Adrenal gland (tissue), 5 donors: ENCODE data around the gene PARD6G.

Source experiments
- POLR2A ChIP-seq, 2 donors: fragments of 450-650 bp; IDR thresholded peaks; one replicate each; pipeline ENCODE4 v1.6.1; 2017; ENCODE audit warnings: antibody characterized with exemption in 2 of 2, mild to moderate bottlenecking in 2 of 2, moderate library complexity in 1 of 2
- TF ChIP-seq, protein P1 (sequence below), 6 experiments: fragments of 450-650 bp in 4 of 6; fragments of 200-600 bp in 2 of 6; sonication (generic) in 1 of 6; IDR thresholded peaks; 1 replicate in 5 of 6; 2 replicates in 1 of 6; pipeline versions ENCODE4 v1.5.1 to v1.8.0; 2016 to 2021; ENCODE audit warnings: antibody characterized with exemption in 6 of 6, mild to moderate bottlenecking in 2 of 6, moderate library complexity in 1 of 6
- donor health status: DM: no; HTN: no; CAD: no.

DNA sequence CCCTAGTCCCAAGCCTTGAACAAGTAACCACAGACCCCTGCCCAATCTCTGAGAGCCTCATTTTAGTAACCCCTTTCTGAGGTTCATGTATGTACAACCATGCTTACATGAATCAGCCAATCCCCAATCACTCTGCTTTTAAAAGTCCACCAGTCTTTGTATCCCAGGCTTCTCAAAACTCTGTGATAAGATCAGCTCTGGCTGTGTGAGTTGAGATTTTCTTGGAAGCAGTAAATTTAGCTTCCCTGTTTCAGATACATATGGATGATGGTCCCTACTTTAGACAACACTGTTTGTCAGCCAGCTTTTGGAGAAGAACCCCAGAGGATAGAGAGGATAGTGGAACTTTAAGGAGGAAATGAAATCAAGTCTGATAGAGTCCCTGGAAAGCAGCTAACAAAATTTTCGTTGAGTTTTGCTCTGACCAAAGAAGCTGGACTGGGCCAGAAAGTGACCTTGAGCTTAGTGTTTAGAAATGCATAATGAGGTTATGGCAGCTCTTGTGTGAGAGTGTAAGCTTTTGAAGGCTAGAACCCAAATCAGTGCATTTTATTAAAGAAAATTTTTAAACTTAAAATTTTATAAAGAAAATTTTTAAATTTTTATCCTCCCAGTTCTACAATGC, 134.6 kb downstream of the PARD6G start:
- TF ChIP-seq, protein P1, sequence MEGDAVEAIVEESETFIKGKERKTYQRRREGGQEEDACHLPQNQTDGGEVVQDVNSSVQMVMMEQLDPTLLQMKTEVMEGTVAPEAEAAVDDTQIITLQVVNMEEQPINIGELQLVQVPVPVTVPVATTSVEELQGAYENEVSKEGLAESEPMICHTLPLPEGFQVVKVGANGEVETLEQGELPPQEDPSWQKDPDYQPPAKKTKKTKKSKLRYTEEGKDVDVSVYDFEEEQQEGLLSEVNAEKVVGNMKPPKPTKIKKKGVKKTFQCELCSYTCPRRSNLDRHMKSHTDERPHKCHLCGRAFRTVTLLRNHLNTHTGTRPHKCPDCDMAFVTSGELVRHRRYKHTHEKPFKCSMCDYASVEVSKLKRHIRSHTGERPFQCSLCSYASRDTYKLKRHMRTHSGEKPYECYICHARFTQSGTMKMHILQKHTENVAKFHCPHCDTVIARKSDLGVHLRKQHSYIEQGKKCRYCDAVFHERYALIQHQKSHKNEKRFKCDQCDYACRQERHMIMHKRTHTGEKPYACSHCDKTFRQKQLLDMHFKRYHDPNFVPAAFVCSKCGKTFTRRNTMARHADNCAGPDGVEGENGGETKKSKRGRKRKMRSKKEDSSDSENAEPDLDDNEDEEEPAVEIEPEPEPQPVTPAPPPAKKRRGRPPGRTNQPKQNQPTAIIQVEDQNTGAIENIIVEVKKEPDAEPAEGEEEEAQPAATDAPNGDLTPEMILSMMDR (IDR thresholded peaks at IDR 0.05): no peak
- no peak for TF ChIP-seq POLR2A (IDR thresholded peaks at IDR 0.05)
